Measurements from ENCODE around the gene ZNF697. TPM values are rescaled to one million over a fixed set of nuclear protein-coding genes. Genes with fewer than 3 reads are reported as not detected.

The ZNF697 gene
- total and polyA plus RNA-seq, 7 donors = 1.3 to 4.9 (median 2.9) TPM

DNA sequence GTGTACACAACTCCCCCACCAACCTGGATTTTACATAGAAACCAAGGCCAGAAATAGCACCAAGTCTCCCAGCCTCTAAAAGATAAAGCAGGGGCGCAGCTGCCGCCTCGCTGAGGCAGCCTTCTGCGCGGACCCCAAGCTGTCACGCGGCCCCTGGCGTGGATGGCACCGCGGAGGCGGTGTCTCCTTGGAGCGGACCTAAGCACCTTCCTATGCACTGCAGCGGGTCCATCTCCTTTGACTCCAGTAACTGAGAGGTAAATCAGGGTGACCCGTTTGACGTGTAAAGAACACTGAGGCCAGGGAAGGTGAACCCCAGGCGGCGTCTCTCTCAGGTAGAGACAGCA lies 17.0 kb downstream of the ZNF697 start:
- TF ChIP-seq, protein P1, sequence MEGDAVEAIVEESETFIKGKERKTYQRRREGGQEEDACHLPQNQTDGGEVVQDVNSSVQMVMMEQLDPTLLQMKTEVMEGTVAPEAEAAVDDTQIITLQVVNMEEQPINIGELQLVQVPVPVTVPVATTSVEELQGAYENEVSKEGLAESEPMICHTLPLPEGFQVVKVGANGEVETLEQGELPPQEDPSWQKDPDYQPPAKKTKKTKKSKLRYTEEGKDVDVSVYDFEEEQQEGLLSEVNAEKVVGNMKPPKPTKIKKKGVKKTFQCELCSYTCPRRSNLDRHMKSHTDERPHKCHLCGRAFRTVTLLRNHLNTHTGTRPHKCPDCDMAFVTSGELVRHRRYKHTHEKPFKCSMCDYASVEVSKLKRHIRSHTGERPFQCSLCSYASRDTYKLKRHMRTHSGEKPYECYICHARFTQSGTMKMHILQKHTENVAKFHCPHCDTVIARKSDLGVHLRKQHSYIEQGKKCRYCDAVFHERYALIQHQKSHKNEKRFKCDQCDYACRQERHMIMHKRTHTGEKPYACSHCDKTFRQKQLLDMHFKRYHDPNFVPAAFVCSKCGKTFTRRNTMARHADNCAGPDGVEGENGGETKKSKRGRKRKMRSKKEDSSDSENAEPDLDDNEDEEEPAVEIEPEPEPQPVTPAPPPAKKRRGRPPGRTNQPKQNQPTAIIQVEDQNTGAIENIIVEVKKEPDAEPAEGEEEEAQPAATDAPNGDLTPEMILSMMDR (IDR thresholded peaks at IDR 0.05) = no peak
- ATAC-seq (peak in 3 of 4 donors; percentile 11 to 30 (median 27)), DNase-seq (peak in 1 of 2 donors; percentile 45)
- Histone ChIP-seq H3K4me1 (peaks cover 54% of the 10 kb centered on the region), H3K36me3 (ENCODE audit: insufficient read depth in 1 of 2, low read depth in 1 of 2) (no peaks in the 10 kb centered on the region), H3K4me3 (peak overlapping the region; percentile 61), H3K9me3 (no peaks in the 10 kb centered on the region), H3K27ac (peak overlapping the region; percentile 79), H3K27me3 (ENCODE audit: insufficient read depth in 3 of 3, low read length in 2 of 3) (no peaks in the 10 kb centered on the region)
- WGBS, 3 donors = 39 to 46% (median 39%) methylated on average over 17 of the region's 17 CpGs
- intact Hi-C loops (cut with DNase I) = no loop called here

DNA sequence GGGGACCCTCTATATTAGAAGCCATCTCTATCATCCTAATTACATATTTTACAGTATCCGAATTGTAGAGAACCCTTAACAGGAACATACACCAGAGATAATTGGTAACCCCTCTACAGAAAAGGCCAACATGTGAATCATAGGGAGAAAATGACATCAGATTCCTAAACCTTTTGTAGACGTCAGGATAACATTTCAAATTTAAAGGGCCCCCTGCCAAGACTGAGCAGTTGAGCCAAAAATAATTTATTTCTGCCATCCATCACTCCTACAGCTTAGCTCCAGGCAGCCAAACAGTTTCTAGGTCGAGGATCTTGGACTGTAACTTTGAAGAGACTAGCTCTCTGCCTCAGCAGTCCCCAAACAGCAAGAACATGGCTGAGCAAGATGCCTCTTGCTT lies 21.2 kb downstream of the ZNF697 start:
- Histone ChIP-seq H3K9me3 (no peaks in the 10 kb centered on the region), H3K4me3 (no peak overlapping the region), H3K27me3 (ENCODE audit: insufficient read depth in 3 of 3, low read length in 2 of 3) (no peaks in the 10 kb centered on the region), H3K27ac (peak overlapping the region; percentile 77), H3K4me1 (peaks cover 30% of the 10 kb centered on the region), H3K36me3 (ENCODE audit: insufficient read depth in 1 of 2, low read depth in 1 of 2) (peaks cover 0 to 26% of the 10 kb centered on the region in 2 donors)
- TF ChIP-seq, protein P1 (IDR thresholded peaks at IDR 0.05) = no peak
- intact Hi-C loops (cut with DNase I) = no loop called here
- WGBS, 3 donors = 24 to 36% (median 24%) methylated on average over 3 of the region's 3 CpGs
- DNase-seq (no peak), ATAC-seq (peak; percentile 62 to 75 (median 66))

DNA sequence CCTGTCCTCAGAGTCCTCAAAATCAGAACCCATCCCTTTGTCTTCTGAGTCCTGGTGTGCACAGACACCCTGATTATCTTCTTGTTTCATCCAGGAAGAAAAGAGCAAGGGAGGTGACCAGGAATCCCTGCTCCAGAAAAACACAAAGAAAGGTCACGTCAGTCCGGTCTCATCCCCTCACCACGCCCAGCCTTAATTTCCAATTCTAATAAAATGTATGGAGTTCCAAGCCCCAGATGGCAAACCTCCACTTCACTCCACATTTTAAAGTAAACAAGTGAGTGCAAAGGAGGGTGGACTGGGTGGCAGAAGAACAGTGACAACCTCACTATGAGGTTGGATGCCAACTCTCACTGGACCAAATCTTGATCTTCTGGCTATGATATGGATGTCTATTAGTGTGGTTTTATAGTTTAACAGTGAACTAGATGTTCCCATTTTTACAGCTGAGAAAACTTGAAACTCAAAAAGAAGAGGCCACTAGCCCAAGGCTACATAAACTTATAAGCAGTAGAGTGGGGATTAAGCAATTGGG lies 22.0 kb downstream of the ZNF697 start:
- Histone ChIP-seq H3K4me1 (peaks cover 25% of the 10 kb centered on the region), H3K27ac (peak overlapping the region; percentile 56)
- intact Hi-C loops (cut with DNase I) = no loop called here

DNA sequence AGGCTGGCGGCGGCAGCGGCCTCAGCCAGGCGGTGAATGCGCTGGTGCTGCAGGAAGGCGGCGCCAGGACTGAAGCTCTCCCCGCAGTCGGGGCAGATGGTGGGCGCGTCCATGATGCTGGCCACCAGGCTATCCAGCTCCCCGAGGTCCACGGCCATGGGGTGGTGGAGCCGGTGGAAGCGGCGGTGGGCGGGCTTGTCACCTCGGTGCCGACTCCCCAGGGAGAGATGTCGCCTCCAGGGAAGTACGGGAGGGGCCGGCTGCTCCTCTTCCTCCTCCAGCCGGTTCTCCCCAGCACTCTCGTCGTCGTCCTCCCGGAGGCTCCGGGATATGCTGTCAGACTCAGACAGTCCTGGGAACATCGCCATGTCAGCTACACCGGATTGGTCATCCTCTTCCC lies 24.4 kb downstream of the ZNF697 start:
- Histone ChIP-seq H3K4me3 (no peak overlapping the region), H3K36me3 (ENCODE audit: insufficient read depth in 1 of 2, low read depth in 1 of 2) (peaks cover 0 to 26% of the 10 kb centered on the region in 2 donors), H3K4me1 (peaks cover 26% of the 10 kb centered on the region), H3K9me3 (no peaks in the 10 kb centered on the region), H3K27ac (no peak overlapping the region), H3K27me3 (ENCODE audit: insufficient read depth in 3 of 3, low read length in 2 of 3) (no peaks in the 10 kb centered on the region)
- WGBS, 3 donors = 84 to 89% (median 88%) methylated on average over 27 to 30 of the region's 30 CpGs
- ATAC-seq (no peak), DNase-seq (peak in 1 of 2 donors; percentile 50)
- intact Hi-C loops (cut with DNase I) = no loop called here
- TF ChIP-seq, protein P1 (IDR thresholded peaks at IDR 0.05) = no peak

More for the DNA sequence above, 22.0 kb downstream of the ZNF697 start:
- 95 to 98% (median 98%) methylated on average over 3 of the region's 3 CpGs for WGBS, 3 donors
- Histone ChIP-seq H3K27me3 (ENCODE audit: insufficient read depth in 3 of 3, low read length in 2 of 3) (no peaks in the 10 kb centered on the region), H3K9me3 (no peaks in the 10 kb centered on the region), H3K4me3 (no peak overlapping the region), H3K36me3 (ENCODE audit: insufficient read depth in 1 of 2, low read depth in 1 of 2) (peaks cover 0 to 26% of the 10 kb centered on the region in 2 donors)
- TF ChIP-seq, protein P1 (IDR thresholded peaks at IDR 0.05) = no peak
- ATAC-seq = no peak
- DNase-seq = no peak

DNA sequence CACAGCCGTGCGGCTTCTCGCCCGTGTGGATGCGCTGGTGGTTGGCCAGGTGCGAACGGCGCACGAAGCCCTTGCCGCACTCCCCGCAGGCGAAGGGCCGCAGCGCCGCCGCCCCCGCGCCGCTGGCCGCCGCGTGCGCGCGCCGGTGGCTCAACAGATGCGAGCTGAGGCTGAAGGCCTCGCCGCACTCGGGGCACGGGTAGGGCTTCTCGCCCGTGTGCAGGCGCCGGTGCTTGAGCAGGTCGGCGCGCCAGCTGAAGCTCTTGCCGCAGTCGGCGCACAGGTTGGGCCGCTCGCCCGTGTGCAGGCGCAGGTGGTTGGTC lies 24.9 kb downstream of the ZNF697 start:
- no peak overlapping the region for H3K27ac ChIP-seq
- DNase-seq (no peak), ATAC-seq (no peak)
- TF ChIP-seq, protein P1 (IDR thresholded peaks at IDR 0.05) = no peak
- H3K36me3 ChIP-seq (ENCODE audit: insufficient read depth in 1 of 2, low read depth in 1 of 2) = peaks cover 0 to 26% of the 10 kb centered on the region in 2 donors
- no peaks in the 10 kb centered on the region for H3K27me3 ChIP-seq (ENCODE audit: insufficient read depth in 3 of 3, low read length in 2 of 3)
- WGBS, 3 donors = 95 to 96% (median 96%) methylated on average over 38 to 45 of the region's 45 CpGs
- intact Hi-C loops (cut with DNase I) = no loop called here
- H3K4me3 ChIP-seq = no peak overlapping the region
- no peaks in the 10 kb centered on the region for H3K9me3 ChIP-seq
- peaks cover 28% of the 10 kb centered on the region for H3K4me1 ChIP-seq
